Gastroesophageal sphincter (tissue), 3 donors: Measurements from ENCODE around the gene SPAG17.

Experiments used
- CTCF ChIP-seq, 4 experiments: fragments of 200-600 bp in 2 of 4; fragments of 450-650 bp in 2 of 4; sonication (generic) in 1 of 4; IDR thresholded peaks; one replicate each; pipeline ENCODE4 v1.5.1; 2017 to 2019; ENCODE audit warnings: antibody characterized with exemption in 4 of 4, mild to moderate bottlenecking in 2 of 4, moderate library complexity in 2 of 4
- POLR2AphosphoS5 ChIP-seq: sonication (generic); formaldehyde crosslinking; IDR thresholded peaks from one replicate; pipeline ENCODE4 v1.6.1; 2017; ENCODE audit warnings: antibody characterized with exemption

- TF ChIP-seq CTCF (IDR thresholded peaks at IDR 0.05) (no peak), POLR2AphosphoS5 (no peak)
These were observed 317 bp downstream of the SPAG17 start for GRCh38 chr1:118184739-118185083.
